Inflammatory macrophage treated with lipopolysaccharide for 1 hour (primary cell): Measurements from ENCODE around the gene CPSF4L.

ENCODE experiments used
- DNase-seq, 2 donors: peaks; one replicate each; pipeline ENCODE4 v3.0.0-alpha.2; 2020 to 2022

CPSF4L gene

DNA sequence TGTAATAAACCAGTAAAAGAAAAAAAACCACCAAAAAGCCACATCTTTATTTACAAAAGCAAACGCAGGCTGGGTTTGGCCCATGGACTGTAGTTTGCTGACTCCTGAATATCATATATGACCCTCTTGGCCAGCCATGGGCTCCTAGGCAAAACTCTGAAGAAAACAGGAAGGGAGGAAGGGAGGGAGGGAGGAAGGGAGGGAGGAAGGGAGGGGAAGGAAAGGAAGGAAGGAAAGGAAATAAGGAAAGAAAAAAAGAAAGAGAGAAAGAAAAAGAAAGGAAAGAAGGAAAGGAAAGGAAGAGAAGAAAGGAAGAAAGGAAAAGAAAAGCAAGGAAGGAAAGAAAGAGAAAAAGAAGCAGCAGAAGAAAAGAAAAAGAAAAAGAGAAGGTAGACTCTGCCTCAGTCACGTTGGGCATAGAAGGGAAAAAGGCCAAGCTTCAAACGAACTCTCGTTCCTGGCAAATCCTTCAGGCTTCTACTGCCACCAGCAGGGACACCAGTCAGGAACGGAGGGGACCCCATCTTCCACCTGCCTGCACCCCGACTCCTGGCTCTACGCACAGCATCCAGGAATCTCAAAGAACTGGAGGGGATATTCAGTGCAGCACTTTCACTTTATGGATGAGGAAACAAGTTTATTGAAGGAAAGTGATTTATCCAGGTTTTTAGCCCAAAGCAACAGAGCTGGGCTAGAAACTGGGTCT is 28.0 kb upstream of the CPSF4L start:
- DNase-seq: no peak

DNA sequence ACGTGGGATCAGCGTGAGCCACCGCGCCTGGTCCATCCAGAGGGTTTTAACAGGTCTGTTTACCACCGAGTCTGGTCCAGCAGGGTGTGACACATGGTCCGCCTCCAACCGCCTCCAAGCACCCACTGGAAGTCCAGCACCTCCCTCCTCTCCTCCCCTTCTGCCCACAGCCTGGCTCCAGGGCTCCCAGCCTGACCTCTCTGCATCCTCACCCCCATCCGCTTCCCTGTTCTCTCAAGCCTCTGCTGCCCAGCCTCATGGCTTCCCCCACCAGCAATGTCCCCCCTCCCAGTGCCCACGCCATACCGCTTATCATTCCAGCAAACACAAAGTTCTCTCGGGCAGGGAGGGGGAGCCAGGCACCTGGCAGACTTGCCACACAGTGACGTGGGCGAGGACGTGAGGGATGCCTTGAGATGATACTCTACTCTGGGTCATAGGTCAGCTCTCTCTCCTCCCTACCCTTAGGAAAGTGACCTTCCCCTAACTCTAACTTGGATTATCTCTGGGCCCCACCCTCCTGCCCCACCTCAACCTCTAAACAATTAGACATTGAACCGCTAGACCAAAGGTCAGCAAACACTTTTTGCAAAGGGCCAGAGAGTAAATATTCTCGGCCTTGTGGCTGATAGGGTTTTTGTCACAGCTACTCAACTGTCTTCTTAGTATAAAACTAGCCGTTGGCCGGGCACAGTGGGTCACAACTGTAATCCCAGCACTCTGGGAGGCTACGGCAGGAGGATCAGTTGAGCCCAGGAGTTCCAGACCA is 27.0 kb upstream of the CPSF4L start:
- no peak for DNase-seq

DNA sequence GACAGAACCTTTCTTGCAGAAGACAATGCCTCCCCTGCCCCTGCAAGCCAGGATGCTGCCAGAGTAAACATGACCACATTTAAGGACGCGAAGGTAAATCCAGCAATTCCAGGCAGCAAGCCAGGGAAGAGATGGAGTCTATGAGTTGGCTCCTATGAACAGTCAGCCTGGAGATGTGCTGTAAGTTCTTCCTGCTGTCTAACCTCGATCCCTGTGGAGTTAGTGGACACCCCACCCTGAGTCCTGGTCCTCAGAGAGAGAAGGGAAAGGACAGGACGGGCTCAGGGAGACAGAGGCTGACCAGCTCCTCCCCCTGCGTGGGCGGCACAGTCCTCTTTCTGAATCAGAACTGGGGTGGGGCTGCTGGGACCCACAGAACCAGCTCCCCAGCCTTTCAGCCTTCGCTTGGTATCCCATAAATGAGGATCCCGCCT is 25.2 kb upstream of the CPSF4L start:
- no peak for DNase-seq

DNA sequence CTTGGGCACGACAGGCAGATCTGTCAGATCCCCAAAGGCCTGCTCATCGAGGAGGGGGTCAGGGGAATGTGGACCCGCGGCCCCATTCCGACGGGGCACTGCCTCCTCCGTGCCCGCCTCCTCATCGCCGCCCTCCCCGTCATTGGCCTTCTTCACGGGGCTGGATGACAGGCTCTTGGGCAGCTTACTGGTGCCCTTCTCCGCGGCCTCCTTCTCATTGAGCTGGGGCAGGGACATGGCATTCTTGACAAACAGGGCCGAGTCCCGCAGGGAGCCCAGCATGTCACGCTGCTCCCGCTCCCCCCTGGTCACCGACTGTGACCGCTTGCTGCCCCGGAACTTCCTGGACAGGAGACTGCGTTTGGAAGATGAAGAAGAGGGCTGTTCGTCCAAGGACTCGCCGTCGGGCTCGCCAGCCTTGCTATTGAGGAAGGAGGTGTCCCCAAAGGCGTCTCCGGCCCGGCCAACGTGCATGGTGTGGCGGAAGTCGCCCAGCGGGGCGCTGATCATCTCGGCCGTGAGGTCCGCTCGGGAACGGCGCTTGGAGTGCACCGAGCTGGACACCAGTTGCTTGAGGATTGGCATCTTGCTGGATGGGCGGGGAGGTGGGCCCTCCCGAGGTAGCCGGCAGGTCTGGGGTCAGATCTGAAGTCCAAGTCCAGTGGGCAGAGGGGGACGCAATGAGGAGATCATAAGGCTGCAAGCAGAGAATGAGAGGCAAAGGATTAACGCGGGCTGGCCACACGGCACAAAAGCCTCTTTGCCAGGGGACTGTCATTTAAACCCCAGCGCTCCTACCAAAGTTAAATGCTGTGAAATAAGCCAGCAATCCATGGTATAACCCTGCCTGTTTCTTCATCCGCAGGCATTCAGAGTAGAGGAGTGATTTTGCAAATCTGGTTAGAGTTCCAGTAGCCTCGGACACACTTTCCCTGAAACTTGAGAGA is 24.5 kb upstream of the CPSF4L start:
- DNase-seq: no peak

DNA sequence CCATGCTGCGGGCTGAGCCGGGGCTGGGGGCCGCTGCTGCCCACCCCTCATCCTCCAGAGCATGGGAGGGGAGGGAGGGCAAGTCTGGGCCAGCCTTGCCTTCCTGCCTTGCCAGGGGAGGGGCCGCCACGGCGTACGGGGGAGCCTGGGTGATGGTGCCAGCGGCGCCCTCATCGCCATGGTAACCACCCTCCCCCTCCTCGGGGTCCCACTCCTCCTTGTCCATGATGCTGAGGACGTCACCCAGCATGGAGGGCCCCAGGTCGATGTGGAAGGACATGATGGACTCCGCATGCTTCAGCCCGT is 23.9 kb upstream of the CPSF4L start:
- no peak for DNase-seq

DNA sequence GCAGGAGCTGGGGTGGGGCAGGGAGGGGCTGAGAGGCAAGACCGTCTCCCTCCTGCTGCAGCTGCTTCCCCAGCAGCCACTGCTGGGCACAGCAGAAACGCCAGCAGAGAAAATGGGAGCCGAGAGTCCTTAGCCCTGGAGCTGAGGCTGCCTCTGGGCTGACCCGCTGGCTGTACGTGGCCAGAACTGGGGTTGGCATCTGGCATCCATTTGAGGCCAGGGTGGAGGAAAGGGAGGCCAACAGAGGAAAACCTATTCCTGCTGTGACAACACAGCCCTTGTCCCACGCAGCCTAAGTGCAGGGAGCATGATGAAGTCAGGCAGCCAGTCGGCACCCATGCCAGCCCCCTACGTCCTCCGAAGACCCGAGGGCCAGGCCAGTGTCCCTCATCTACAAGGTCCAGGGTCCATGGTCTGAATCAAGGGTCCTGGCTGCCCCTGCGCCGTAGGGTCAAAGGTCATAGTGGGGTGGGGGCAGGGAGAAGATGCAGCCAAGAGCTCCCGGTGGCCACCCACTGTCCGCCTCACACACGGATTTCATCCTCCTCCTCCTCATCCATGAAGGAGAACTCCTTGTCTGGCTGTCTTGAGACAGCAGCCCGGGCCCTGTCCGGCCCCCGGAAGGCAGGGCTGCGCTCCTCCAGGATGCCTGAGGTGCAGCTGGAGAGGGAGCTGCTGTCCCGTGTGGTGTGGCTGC is 23.4 kb upstream of the CPSF4L start:
- no peak for DNase-seq

DNA sequence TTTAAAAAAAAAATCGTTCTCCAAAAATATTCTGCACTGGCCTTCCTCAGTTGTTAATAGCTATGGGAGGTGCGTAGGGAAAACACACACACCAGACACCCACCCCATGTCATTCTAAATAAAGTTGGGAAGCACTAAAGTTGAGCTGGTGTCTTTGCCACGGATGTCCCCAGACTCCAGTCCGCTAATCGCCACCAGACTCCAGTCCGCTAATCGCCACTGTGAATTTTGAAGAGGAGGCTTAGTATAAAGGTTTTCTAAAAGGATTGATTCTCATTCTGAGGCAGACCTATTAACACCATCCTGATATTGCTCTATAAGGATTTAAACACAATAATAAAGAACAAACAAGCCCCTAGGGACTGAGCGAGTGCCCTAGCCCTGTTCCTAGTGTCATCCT is 22.7 kb upstream of the CPSF4L start:
- no peak for DNase-seq

DNA sequence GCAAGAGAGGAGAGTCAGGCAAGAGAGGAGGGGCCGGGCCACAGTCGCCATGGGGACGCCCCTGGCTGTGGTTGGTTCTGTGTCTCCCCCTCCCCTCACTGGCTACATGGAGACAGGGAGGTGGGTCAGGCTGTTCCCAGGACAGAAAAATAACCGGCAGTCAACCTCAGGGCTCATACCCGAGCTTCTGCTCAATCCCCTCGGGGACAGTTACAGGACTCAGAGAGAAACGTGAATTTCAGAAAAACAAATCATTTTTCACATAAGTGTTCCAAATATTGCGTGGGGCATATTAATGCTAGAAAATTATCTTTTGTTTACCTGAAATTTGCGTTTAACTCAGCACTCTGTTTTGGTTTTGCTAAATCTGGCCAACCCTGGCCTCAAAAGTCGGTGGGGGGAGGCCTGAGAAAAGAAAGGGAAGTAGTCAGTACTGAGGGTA is 22.2 kb upstream of the CPSF4L start:
- DNase-seq: no peak

DNA sequence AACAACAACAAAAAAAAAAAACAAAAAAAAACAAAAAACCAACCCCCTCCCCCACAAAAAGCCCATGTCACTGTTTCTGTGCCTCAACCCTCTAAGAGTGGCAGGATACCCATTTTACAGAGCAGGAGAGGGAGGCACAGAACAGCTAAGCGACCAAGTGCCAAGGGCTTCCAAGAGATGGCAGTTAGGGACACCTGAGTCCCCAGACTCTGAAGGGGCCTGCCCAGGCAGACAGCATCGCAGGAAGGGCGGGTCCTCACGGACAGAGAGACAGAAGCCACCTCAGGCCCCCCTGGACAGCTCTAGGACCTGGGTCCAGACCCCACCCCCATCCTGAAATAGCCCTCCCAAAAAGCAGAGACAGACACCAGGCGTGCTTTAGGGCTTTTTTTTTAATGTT is 21.6 kb upstream of the CPSF4L start:
- no peak for DNase-seq

DNA sequence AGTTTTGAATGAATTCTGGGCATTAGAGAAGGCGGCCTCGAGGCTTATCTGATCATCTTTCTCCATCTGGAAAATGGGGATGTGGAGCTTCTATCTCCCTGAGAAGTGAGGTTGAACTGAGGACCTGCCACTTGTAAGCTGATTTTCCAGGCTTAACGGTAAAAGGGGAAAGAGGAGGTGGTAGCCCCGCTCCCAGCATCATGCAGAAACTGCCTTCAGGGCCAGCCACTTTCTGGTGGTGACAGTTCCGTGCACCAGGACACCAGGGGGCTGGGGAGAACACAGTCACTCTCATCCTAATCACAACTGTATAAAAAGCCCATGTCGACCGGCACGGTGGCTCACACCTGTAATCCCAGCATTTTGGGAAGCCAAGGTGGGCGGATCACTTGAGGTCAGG is 20.9 kb upstream of the CPSF4L start:
- DNase-seq: no peak

DNA sequence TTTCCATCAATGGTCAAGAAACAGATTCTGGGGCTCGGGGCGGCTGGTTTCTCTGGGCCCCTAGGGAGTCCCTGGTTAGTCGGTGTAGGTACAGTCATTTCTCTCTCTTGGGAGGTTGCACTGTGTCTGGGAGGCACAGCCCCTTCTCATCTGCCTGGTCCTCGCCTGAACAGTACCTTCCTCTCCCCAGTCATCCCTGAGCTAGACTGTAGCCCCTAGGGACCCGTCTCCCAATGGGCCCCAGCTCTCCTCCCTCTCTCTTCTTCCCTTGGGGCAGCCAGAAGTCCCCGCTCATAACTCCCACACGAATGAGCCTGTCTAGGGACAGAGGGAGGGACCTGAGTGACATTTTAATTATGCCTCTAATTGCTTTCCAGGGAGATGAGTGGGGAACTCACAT is 20.2 kb upstream of the CPSF4L start:
- no peak for DNase-seq

DNA sequence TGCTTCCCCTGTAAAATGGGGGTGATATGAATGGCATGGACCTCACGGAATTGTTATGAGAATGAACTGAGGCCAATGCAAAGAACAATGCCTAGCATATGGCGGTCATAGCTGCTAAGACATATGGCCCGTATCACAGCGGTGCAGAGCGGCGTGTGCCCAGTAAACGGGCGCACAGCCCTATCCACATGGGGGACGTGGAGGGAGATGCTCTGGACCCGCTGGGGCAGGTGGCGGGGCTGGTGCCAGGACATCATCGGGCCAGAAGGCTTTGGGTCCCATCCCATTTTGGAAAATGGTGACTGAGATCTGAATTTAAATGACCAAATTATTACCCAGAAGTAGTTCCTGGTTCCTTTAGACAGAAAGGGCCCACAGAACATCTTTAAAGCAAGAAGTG is 18.5 kb upstream of the CPSF4L start:
- no peak for DNase-seq

DNA sequence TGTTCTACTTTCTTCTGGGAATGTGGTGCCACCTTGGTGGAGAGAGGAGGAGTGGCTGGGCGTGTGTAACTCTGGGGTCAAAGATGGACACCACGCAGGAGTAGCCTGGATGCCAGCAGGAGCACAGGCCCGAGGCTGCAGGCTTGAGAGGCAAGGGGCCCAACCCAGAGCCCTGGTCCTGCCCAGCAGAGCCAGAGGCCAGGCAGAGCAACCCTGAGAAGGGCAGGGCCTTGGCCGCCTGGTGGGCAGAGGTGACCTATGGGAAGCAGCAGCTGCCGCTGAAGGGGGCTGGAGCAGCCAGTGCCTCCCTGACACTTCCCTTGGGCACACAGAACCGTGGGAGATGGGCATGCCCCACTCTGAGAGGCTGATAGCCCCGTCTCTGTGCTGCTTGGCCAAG is 18.0 kb upstream of the CPSF4L start:
- no peak for DNase-seq

DNA sequence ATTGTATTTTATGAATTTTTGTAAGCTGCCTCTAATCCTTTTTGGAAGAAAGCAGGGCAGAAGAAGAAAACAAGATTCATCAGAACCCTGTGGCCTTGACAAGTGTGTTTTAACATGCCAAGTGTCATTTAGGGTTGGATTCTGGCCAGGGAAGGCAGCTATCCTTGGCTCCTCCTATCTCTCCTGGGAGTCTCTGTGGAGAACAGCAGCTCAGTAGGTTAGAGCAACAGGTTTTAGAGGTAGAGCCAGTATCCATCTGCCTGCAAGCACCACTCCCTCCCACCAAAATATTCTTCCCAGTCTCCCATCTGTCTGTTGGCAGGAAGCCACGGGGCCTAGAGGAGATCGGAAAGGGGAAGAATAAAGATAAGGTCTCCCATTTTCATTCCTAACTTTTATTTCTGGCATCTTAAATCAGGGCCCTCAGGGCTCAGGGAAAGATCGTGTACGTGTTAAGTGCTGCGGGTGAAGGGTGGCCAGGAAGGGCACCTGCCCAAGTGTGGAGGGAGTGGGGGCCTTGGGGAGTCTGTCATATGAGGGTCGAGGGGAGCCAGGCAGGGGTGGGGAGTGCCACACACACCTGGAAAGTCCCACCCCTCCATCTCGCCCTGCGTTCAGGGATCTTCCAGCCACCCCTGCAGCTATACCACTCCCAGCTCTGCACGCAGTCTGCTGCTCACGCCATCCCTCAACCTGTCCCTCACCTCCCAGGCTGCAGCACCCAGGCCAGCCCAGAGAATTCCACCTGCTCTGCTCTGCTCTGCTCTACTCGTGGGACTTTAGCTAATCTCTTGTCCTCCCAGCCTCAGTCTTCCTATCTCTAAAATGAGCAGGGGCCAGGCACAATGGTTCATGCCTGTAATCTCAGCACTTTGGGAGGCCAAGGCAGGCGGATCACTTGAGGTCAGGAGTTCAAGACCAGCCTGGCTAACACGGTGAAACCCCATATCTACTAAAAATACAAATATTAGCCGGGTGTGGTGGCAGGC is 17.1 kb upstream of the CPSF4L start:
- no peak for DNase-seq

DNA sequence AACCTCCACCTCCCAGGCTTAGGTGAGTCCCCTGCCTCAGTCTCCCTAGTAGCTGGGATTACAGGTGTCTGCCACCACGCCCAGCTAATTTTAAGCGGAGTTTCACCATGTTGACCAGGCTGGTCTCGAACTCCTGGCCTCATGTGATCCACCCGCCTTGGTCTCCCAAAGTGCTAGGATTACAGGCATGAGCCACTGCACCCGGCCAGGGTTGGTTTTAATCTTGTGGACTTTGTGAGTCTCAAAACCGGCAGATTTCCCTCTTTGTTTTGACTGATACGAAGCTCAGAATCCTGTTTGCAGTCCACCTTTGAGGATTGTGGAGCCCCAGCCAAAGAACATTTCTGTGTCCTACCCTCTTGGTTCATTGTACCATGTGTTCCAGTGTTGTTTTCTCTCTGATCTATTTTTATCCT is 16.4 kb upstream of the CPSF4L start:
- no peak for DNase-seq

DNA sequence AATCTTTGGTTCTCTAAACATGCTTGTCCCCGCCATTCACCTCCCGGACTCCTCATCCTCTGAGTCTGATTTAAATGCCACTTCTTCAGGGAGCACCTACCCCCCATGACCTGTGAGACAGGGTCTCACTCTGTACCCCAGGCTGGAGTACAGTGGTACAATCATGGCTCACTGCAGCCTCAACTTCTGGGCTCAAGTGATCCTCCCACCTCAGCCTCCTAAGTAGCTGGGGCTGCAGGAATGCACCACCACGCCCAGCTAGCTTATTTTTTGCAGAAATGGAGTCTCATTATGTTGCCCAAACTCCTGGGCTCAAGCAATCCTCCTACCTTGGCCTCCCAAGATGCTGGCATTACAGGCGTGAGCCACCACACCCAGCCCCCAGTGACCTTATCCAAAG is 12.8 kb upstream of the CPSF4L start:
- DNase-seq: no peak

DNA sequence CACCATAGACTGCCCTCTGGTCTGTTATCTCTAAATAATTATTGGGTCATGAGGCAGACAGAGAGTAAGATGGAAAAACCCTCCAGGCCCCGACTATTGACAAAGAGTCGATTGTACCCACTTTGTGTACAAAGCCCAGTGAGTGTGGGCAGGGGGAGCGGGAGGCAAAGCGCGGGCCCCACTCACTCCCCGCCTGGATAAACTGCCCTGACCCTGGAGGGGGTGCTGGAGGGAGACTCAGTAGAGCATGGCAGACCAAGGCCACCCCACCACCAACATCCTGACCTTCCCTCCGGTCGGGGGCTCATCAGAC is 11.2 kb upstream of the CPSF4L start:
- DNase-seq: no peak

DNA sequence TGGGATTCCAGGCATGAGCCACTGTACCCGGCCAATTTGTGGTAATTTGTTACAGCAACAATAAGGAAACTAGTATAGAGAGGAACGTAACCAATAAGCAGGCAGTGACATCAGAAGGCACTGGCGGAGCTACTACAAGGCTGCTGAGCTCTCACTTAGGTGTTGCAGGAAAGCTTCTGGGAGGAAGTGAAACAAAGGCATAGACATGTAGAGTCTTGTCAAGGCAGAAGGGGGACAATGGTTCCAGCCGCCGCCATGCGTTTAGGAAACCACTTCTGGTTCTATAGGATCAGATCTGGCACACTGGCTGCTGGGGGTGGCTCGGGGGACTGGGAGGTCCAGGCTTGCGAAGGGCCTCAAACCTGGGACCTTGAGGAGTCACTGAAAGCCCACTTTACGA is 9.4 kb upstream of the CPSF4L start:
- DNase-seq: peak in 1 of 2 donors; percentile 16

DNA sequence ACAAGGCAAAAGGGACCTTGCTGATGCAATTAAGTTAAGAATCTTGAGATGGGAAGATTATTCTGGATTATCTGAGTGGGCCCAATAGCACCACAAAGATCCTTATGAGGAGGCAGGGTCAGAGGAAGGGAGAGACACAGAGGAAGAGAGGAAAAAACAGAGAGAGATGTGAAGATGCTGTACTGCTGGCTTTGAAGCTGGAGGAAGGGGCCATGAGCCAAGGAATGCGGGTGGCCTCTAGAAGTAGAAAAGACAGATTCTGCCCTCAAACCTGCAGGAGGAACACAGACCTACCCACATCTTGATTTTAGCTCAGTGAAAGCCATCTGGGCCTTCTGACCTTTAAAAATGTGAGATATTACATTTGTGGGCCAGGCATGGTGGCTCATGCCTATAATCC is 8.1 kb upstream of the CPSF4L start:
- no peak for DNase-seq

DNA sequence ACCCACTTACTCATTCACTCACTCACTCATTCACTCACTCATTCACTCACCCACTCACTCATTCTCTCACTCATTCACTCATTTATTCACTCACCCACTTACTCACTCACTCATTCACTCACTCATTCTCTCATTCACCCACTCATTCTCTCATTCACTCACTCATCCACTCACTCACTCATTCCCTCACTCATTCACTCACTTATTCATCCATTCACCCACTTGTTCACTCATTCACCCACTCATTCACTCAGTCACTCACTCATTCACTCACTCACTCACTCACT is 7.6 kb upstream of the CPSF4L start:
- no peak for DNase-seq

DNA sequence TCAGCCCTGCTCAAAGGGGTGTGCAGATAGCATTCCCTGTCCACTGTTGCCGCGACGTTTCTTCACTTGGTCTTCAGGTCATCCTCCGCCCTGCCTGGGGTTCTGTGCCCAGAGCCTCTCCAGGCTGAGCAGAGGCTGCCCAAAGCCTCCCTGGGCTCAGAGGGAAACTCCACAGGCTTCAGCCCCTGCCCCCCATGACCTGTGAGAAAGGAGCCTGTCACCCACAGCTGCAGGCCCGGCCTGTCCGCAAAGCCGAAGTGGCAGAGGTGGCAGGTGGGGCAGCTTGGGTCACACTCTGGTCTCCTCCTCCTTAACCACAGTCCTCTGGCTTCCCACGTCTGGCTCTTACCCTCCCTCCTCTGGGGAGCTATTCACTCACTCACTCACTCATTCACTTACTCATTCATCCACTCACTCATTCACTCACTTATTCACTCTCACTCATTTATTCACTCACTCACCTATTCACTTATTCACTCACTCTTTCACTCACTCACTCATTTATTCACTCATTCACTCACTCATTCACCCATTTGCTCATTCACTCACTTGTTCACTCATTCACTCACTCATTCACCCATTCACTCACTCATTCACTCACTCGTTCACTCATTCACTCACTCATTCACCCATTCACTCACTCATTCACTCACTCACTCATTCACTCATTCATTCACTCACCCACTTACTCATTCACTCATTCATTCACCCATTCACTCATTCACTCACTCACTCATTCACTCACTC is 7.1 kb upstream of the CPSF4L start:
- no peak for DNase-seq
